ENCODE data around the gene ACOX2. TPM values are rescaled to one million over a fixed set of nuclear protein-coding genes. Genes with fewer than 3 reads are reported as not detected.

Gene ACOX2
- total RNA-seq, 1 experiment from 2014 or later = 0.85 TPM

DNA sequence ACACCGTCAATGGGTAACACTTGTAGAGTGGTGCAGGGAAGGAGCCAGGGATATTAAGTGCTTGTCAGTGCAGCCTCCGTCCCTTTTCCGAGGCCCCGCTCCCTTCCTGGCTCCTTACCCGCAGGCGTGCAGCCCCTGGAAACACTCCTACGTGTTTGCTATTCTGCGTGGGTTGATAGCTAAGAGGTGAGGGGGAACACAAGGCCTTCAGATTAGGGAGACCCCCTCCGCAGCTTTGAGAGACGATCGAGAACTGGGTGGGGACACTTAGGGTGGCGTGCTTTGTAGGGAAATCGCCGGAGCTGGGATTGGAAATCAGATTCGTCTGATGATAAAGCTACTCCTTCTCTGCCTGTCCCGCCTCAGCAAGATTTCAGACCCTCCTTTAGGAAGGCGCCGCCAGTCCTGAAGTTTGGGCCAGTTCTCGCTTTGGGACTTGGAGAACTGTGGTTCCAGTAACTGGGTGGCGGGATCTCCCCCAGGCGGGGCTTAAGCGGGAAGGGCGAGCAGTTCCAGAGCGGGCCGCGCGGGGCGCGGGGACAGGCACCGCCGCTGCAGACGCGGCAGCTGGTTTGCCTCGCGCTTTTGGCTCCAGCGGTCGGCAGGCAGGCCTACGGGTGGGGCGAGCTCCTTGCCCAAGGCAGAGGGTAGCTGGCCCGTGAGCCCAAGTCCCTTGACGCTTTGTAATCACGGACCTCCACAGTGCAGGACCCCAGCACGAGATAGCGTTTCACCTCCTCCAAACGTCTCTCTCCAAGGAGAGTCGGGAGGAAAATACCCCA is 48.2 kb upstream of the ACOX2 start:
- Histone ChIP-seq H3K14ac (ENCODE audit: insufficient read depth, low read length) (no peak overlapping the region), H4K20me1 (ENCODE audit: control insufficient read depth, insufficient read depth, insufficient read length) (no peaks in the 10 kb centered on the region), H3K4me2 (ENCODE audit: insufficient read depth, insufficient read length, low read length) (peak overlapping the region; percentile 36), H2BK20ac (ENCODE audit: low read depth, low read length, poor library complexity, severe bottlenecking) (no peak overlapping the region), H3K27ac (ENCODE audit: insufficient read length, low read depth, low read length) (no peak overlapping the region), H2AK5ac (ENCODE audit: insufficient read length, low read length) (no peak overlapping the region), H2BK5ac (ENCODE audit: insufficient read length, low read length) (no peak overlapping the region), H3K23ac (ENCODE audit: insufficient read length, low read depth, low read length) (no peak overlapping the region), H3K4ac (ENCODE audit: low read depth, low read length) (no peak overlapping the region), H3K79me1 (ENCODE audit: insufficient read depth, low read depth, low read length, poor library complexity, severe bottlenecking) (no peaks in the 10 kb centered on the region), H3K18ac (ENCODE audit: insufficient read length, low read depth, low read length) (no peak overlapping the region), H2AFZ (ENCODE audit: low read length) (no peak overlapping the region), H3K9me3 (ENCODE audit: control insufficient read depth, low read depth, low read length) (no peaks in the 10 kb centered on the region), H3T11ph (ENCODE audit: low read length) (no peak overlapping the region), H2BK15ac (ENCODE audit: low read depth, low read length) (no peak overlapping the region), H3K56ac (ENCODE audit: insufficient read length, low read depth, low read length) (no peak overlapping the region), H3K23me2 (ENCODE audit: insufficient read length, low read depth, low read length, poor library complexity, severe bottlenecking) (no peaks in the 10 kb centered on the region), H2BK120ac (ENCODE audit: low read depth, low read length, poor library complexity, severe bottlenecking) (no peak overlapping the region), H4K5ac (ENCODE audit: insufficient read length, low read depth, low read length) (no peak overlapping the region), H2BK12ac (ENCODE audit: insufficient read length, low read depth, low read length) (no peak overlapping the region), H3K9ac (ENCODE audit: extremely low read depth, insufficient read length, low read length) (no peak overlapping the region), H4K8ac (replicated peaks; ENCODE audit: insufficient read length, low read depth, low read length) (no peak overlapping the region), H3K27me3 (ENCODE audit: insufficient read depth, low read length) (peaks cover 16% of the 10 kb centered on the region; the same call in 1 of the 2 replicates), H4K91ac (ENCODE audit: insufficient read length, low read depth, low read length) (no peak overlapping the region), H3K79me2 (ENCODE audit: insufficient read depth, low read length) (no peaks in the 10 kb centered on the region), H3K4me1 (ENCODE audit: insufficient read depth, low read length) (no peaks in the 10 kb centered on the region; the same call in 1 of the 2 replicates)
- Mint-ChIP-seq H3K27me3 (ENCODE audit: low read depth) (peaks cover 80% of the 10 kb centered on the region), H3K4me3 (peak overlapping the region; percentile 61 to 78), H3K27ac (no peak overlapping the region), H3K9me3 (peaks cover 0 to 4% of the 10 kb centered on the region in 2 experiments; a peak in 1 of 5 replicates), H3K36me3 (ENCODE audit: insufficient read depth in 1 of 3, low read depth in 3 of 3) (no peaks in the 10 kb centered on the region), H3K4me1 (peaks cover 37 to 49% of the 10 kb centered on the region in 2 experiments)
- TF ChIP-seq, protein P1, sequence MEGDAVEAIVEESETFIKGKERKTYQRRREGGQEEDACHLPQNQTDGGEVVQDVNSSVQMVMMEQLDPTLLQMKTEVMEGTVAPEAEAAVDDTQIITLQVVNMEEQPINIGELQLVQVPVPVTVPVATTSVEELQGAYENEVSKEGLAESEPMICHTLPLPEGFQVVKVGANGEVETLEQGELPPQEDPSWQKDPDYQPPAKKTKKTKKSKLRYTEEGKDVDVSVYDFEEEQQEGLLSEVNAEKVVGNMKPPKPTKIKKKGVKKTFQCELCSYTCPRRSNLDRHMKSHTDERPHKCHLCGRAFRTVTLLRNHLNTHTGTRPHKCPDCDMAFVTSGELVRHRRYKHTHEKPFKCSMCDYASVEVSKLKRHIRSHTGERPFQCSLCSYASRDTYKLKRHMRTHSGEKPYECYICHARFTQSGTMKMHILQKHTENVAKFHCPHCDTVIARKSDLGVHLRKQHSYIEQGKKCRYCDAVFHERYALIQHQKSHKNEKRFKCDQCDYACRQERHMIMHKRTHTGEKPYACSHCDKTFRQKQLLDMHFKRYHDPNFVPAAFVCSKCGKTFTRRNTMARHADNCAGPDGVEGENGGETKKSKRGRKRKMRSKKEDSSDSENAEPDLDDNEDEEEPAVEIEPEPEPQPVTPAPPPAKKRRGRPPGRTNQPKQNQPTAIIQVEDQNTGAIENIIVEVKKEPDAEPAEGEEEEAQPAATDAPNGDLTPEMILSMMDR (conservative IDR thresholded peaks at IDR 0.05) = peak; percentile 79
- WGBS (ENCODE audit: extremely low coverage, insufficient read length, low lambda C conversion rate) = no CpG with 5 or more reads among the region's 46 CpGs
- peak; percentile 89 for DNase-seq
